Measurements from ENCODE around the gene SPINDOC. TPM values are rescaled to one million over a fixed set of nuclear protein-coding genes. Genes with fewer than 3 reads are reported as not detected.

The SPINDOC gene
- total RNA-seq, 1 experiment from 2014 or later = 121 TPM

DNA sequence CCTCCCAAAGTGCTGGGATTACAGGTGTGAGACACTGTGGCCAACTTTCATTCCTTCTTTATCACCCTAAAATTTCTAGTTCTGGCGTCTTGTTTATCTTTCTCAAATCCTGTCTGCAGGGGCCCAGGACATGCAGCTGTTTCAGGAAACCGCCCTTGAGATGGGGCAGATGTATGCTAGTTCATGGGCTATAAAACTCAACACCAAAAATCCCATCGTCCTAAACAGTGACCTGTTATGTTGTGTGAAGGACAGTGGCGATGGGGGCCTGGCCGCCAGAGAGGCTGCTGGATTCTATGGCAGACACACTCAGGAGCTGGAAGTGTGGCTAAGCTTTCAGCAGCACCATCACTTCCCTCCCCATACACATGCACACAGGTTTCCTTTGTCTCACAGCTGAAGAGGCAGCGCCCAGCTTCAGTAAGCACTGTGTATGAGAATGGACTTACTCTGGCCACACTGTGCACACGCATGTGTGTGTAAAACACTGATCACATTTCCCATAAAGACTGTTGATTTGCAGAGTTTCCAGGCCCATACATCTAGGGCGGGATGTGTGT, 62.3 kb downstream of the SPINDOC start:
- no peak overlapping the region for H3K4me2 ChIP-seq (ENCODE audit: insufficient read depth, insufficient read length, low read length)
- no peak overlapping the region for H2BK12ac ChIP-seq (ENCODE audit: insufficient read length, low read depth, low read length)
- H3K79me1 ChIP-seq (ENCODE audit: insufficient read depth, low read depth, low read length, poor library complexity, severe bottlenecking) = peaks cover 9% of the 10 kb centered on the region
- H3K27ac Mint-ChIP-seq = no peak overlapping the region; a peak in 1 of 7 replicates
- H4K91ac ChIP-seq (ENCODE audit: insufficient read length, low read depth, low read length) = no peak overlapping the region
- H3K23ac ChIP-seq (ENCODE audit: insufficient read length, low read depth, low read length) = no peak overlapping the region
- H3K14ac ChIP-seq (ENCODE audit: insufficient read depth, low read length) = no peak overlapping the region
- H2AK5ac ChIP-seq (ENCODE audit: insufficient read length, low read length) = no peak overlapping the region
- H3K56ac ChIP-seq (ENCODE audit: insufficient read length, low read depth, low read length) = no peak overlapping the region
- no peak overlapping the region for H2BK5ac ChIP-seq (ENCODE audit: insufficient read length, low read length)
- no peak overlapping the region for H3K9ac ChIP-seq (ENCODE audit: extremely low read depth, insufficient read length, low read length)
- peaks cover 10% of the 10 kb centered on the region; the same call in 1 of the 2 replicates for H3K4me1 ChIP-seq (ENCODE audit: insufficient read depth, low read length)
- no peak overlapping the region for H2BK15ac ChIP-seq (ENCODE audit: low read depth, low read length)
- peaks cover 39 to 45% of the 10 kb centered on the region in 2 experiments for H3K4me1 Mint-ChIP-seq
- no peaks in the 10 kb centered on the region for H3K9me3 Mint-ChIP-seq
- no peaks in the 10 kb centered on the region for H4K20me1 ChIP-seq (ENCODE audit: control insufficient read depth, insufficient read depth, insufficient read length)
- H3K36me3 Mint-ChIP-seq (ENCODE audit: insufficient read depth in 1 of 3, low read depth in 3 of 3) = peaks cover 3 to 8% (median 5%) of the 10 kb centered on the region in 3 experiments
- H3K79me2 ChIP-seq (ENCODE audit: insufficient read depth, low read length) = peaks cover 12% of the 10 kb centered on the region; the same call in 1 of the 2 replicates
- H3K4ac ChIP-seq (ENCODE audit: low read depth, low read length) = no peak overlapping the region
- no CpG with 5 or more reads among the region's 8 CpGs for WGBS (ENCODE audit: extremely low coverage, insufficient read length, low lambda C conversion rate)
- H3K23me2 ChIP-seq (ENCODE audit: insufficient read length, low read depth, low read length, poor library complexity, severe bottlenecking) = no peaks in the 10 kb centered on the region
- no peak overlapping the region for H2AFZ ChIP-seq (ENCODE audit: low read length)
- TF ChIP-seq, protein P1, sequence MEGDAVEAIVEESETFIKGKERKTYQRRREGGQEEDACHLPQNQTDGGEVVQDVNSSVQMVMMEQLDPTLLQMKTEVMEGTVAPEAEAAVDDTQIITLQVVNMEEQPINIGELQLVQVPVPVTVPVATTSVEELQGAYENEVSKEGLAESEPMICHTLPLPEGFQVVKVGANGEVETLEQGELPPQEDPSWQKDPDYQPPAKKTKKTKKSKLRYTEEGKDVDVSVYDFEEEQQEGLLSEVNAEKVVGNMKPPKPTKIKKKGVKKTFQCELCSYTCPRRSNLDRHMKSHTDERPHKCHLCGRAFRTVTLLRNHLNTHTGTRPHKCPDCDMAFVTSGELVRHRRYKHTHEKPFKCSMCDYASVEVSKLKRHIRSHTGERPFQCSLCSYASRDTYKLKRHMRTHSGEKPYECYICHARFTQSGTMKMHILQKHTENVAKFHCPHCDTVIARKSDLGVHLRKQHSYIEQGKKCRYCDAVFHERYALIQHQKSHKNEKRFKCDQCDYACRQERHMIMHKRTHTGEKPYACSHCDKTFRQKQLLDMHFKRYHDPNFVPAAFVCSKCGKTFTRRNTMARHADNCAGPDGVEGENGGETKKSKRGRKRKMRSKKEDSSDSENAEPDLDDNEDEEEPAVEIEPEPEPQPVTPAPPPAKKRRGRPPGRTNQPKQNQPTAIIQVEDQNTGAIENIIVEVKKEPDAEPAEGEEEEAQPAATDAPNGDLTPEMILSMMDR (conservative IDR thresholded peaks at IDR 0.05) = no peak
- H3K9me3 ChIP-seq (ENCODE audit: control insufficient read depth, low read depth, low read length) = no peaks in the 10 kb centered on the region
- no peaks in the 10 kb centered on the region for H3K27me3 ChIP-seq (ENCODE audit: insufficient read depth, low read length)
- no peak for DNase-seq
- no peak overlapping the region for H2BK120ac ChIP-seq (ENCODE audit: low read depth, low read length, poor library complexity, severe bottlenecking)
- H3K18ac ChIP-seq (ENCODE audit: insufficient read length, low read depth, low read length) = no peak overlapping the region
- no peaks in the 10 kb centered on the region for H3K27me3 Mint-ChIP-seq (ENCODE audit: low read depth)
- H2BK20ac ChIP-seq (ENCODE audit: low read depth, low read length, poor library complexity, severe bottlenecking) = no peak overlapping the region
- H4K5ac ChIP-seq (ENCODE audit: insufficient read length, low read depth, low read length) = no peak overlapping the region
- H4K8ac ChIP-seq (replicated peaks; ENCODE audit: insufficient read length, low read depth, low read length) = no peak overlapping the region
- H3T11ph ChIP-seq (ENCODE audit: low read length) = no peak overlapping the region
- H3K4me3 Mint-ChIP-seq = no peak overlapping the region
- H3K27ac ChIP-seq (ENCODE audit: insufficient read length, low read depth, low read length) = no peak overlapping the region

Measured in H9 (cell line).